ENCODE measurements around the gene TRERF1.
A peak's percentile ranks its signal among the peaks of the same experiment; 100 is the strongest.

TRERF1 gene

DNA sequence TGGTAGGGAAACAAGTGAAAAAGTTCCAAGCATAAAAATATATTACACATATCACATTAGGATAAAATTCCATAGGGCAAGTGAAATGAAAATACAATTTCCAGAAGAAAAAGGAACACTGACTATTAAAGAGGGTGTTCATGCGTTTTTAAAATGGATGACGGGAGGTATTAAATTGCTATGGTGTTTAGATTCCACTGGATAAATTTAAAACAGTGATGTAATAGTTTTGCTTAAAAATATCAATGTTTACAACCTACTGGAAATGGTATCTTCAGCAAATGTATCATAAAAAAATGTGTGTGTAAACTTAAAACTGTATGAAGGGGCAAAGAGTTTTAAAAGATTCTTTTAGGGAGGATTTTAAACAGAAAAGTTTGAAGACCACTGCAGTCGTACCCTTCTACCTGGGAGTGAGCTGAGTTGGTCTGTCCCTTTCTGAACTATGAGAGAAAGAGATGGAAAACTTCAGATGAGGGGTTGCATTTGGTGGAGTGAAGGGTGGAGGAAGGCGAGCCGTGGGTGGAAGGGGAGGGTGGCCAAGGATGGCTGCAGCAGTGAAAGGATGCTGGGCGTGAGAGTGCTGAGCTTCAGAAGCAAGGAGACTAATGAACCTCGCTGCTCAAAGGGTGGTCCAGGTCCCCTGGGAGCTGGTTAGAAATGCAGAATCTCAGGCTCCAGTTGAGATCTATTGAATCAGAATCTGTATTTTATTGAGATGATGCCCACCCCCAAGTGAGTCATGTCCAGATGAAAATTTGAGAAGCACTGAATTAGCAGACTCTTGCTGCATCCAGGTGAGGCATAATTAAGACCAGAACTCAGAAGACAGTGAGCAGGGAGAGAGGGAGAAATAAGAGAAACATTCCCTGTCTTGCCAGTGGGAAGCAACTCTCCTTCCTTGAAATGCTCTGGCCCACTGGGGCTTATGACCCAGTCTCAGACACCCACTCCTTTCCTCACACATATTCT lies 179.6 kb downstream of the TRERF1 start:
- no peak for FAIRE-seq
- DNase-seq (ENCODE audit: insufficient read length) = no peak
- TF ChIP-seq POLR2AphosphoS5 (IDR thresholded peaks at IDR 0.05; ENCODE audit: low read depth, low read length) (no peak), POLR2A (IDR thresholded peaks at IDR 0.05; ENCODE audit: low read depth, low read length) (no peak), TAF1 (IDR thresholded peaks at IDR 0.05; ENCODE audit: borderline replicate concordance, low read depth, low read length) (no peak)

DNA sequence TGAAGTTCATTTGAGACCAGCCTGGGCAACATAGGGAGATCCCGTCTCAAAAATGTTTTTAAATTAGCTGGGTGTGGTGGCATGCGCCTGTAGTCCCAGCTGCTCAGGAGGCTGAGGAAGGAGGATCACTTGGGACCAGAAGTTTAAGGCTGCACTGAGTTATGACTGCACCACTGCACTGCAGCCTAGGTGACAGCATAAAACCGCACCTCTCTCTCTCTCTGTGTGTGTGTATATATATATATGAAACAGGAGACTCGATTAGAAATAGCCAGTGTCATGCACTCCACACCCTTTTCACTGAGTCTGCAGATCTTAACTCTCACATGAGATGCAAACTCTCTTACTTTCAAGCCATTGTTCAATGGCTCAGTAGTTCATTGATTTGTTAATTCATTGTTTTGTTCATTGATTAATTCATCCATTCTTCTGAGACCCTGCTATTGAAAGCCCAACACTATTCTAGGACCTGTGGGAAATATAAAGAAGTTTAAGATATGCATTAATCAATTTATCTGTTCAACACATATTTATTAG lies 181.7 kb downstream of the TRERF1 start:
- DNase-seq (ENCODE audit: insufficient read length) (no peak), FAIRE-seq (no peak)
- no peak for TF ChIP-seq POLR2AphosphoS5 (IDR thresholded peaks at IDR 0.05; ENCODE audit: low read depth, low read length)
- TF ChIP-seq TAF1 (IDR thresholded peaks at IDR 0.05; ENCODE audit: borderline replicate concordance, low read depth, low read length) = no peak
- no peak for TF ChIP-seq POLR2A (IDR thresholded peaks at IDR 0.05; ENCODE audit: low read depth, low read length)

DNA sequence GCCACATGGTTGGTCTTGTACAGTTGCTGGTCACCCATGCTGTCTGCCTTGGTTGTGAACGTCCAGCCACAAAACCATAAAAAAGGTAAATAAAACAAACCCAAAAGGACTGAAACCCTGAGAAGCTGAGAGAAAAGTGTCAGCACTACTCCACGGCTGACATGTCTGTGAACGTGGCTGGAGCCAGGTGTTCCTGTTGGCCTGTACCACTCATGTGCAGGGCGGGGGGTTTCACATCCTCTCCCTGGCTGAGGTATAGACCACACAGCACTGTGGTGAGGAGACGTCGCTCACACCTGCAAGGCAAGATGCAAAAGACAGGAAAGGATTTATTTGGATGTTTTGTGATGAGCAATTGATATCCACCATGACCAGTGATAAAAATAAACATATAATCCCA lies 182.2 kb downstream of the TRERF1 start:
- TF ChIP-seq POLR2A (IDR thresholded peaks at IDR 0.05; ENCODE audit: low read depth, low read length) (no peak), POLR2AphosphoS5 (IDR thresholded peaks at IDR 0.05; ENCODE audit: low read depth, low read length) (no peak), TAF1 (IDR thresholded peaks at IDR 0.05; ENCODE audit: borderline replicate concordance, low read depth, low read length) (no peak)
- DNase-seq (ENCODE audit: insufficient read length) (peak; percentile 77), FAIRE-seq (peak; percentile 91)

DNA sequence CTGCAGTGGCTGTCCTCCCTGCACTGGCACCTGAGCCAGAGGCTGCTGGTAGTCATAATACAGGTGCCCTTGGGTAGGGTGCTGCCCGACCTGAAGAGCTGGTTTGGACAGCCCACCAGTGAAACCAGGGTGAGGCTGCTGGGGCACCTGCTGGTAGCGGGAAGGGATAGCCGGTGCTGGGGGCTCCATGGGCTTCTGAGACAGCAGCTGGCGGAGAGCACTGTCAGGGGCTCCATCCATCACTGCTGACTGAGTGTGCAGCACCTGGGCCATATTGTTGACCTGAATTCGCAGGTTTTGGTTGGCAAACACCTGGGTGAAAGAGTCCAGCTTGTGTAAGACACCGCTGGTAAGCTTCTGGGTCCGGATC lies 182.9 kb downstream of the TRERF1 start:
- DNase-seq (ENCODE audit: insufficient read length) (no peak), FAIRE-seq (no peak)
- TF ChIP-seq TAF1 (IDR thresholded peaks at IDR 0.05; ENCODE audit: borderline replicate concordance, low read depth, low read length) = no peak
- TF ChIP-seq POLR2AphosphoS5 (IDR thresholded peaks at IDR 0.05; ENCODE audit: low read depth, low read length) = no peak
- TF ChIP-seq POLR2A (IDR thresholded peaks at IDR 0.05; ENCODE audit: low read depth, low read length) = no peak

DNA sequence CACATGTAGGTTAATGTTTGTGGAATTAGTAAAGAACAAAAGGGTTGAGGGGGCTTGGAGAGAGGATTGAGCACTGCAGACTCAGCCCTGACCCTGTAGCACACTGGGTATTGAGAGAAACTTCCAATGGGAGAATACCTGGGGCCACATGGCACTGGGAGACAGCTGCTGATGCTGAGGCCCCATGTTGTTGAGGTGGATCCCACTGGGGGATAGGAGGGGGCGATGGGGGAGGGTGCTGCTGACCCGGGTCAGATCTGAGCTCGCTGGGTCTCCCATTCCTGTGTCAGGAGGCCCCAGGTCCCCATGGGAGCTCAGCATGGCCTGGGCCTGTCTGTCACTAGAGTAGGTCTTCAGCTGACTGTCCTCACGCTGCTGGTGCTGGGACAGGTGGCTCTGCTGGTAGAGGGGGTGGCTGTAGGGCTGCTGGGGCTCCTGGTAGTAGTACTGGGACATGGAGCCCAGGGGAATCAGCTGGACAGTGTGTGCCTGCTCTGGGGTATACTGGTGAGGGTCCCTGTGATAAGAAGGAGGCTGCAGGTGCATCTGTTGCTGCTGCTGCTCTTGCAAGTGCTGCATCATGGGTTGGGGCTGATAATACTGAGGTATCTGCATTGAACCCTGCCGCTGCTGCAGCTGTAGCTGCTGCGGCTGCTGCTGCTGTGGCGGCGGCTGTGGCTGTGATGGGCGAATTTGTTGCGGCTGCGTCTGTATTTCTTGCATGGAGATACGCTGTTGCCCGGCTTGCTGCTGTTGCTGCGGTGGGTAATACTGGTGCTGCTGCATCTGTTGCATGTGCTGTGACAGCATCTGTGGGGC lies 183.5 kb downstream of the TRERF1 start:
- DNase-seq (ENCODE audit: insufficient read length) (no peak), FAIRE-seq (no peak)
- TF ChIP-seq POLR2AphosphoS5 (IDR thresholded peaks at IDR 0.05; ENCODE audit: low read depth, low read length) = no peak
- TF ChIP-seq TAF1 (IDR thresholded peaks at IDR 0.05; ENCODE audit: borderline replicate concordance, low read depth, low read length) = no peak
- TF ChIP-seq POLR2A (IDR thresholded peaks at IDR 0.05; ENCODE audit: low read depth, low read length) = no peak

DNA sequence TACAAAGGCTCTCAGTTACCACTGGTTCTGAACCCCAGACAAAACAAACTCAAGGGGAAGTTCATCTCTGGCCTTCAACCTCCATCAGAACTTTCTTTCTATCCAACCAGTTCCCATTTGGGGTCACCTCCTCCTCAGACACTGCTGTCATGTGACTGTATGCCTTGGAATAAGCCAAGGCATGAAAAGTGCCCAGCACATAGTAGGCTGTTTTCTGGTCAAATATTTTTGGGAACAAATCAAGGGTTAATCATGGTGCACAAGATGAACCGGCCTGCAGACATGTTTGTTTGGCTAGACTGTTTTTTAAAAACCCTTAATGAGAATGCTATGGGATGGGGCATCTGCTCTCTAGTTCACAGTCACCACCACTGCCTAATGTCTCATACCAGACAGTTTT lies 185.2 kb downstream of the TRERF1 start:
- DNase-seq (ENCODE audit: insufficient read length) = no peak
- peak; percentile 30 for FAIRE-seq
- TF ChIP-seq POLR2AphosphoS5 (IDR thresholded peaks at IDR 0.05; ENCODE audit: low read depth, low read length) = no peak
- no peak for TF ChIP-seq POLR2A (IDR thresholded peaks at IDR 0.05; ENCODE audit: low read depth, low read length)
- no peak for TF ChIP-seq TAF1 (IDR thresholded peaks at IDR 0.05; ENCODE audit: borderline replicate concordance, low read depth, low read length)

DNA sequence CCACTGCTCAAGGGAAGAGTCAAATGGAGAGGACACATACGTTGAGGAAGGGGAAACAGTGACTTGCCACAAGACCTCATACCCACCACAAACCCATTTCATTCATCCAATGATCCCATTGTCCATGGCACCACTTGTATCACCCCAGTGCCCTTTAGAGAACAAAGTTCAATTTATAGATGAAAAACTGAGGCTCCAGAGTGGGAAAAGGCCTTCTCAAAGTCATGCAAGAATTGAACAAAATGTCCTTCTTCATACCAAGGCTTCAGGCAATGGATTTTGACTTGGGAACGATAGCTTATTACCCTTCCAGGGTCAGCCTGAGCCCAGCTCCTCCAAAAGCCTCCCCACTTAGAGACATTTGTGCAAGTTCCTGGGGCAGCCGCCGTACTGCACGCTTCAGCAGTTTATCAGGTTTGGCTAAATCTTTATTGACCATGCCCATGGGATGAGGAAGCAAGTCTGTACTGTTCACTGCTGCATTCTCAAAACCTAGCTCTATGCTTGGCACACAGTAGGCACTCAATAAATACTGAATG lies 186.8 kb downstream of the TRERF1 start:
- TF ChIP-seq TAF1 (IDR thresholded peaks at IDR 0.05; ENCODE audit: borderline replicate concordance, low read depth, low read length) = no peak
- TF ChIP-seq POLR2A (IDR thresholded peaks at IDR 0.05; ENCODE audit: low read depth, low read length) = no peak
- TF ChIP-seq POLR2AphosphoS5 (IDR thresholded peaks at IDR 0.05; ENCODE audit: low read depth, low read length) = no peak
- DNase-seq (ENCODE audit: insufficient read length) (no peak), FAIRE-seq (no peak)

DNA sequence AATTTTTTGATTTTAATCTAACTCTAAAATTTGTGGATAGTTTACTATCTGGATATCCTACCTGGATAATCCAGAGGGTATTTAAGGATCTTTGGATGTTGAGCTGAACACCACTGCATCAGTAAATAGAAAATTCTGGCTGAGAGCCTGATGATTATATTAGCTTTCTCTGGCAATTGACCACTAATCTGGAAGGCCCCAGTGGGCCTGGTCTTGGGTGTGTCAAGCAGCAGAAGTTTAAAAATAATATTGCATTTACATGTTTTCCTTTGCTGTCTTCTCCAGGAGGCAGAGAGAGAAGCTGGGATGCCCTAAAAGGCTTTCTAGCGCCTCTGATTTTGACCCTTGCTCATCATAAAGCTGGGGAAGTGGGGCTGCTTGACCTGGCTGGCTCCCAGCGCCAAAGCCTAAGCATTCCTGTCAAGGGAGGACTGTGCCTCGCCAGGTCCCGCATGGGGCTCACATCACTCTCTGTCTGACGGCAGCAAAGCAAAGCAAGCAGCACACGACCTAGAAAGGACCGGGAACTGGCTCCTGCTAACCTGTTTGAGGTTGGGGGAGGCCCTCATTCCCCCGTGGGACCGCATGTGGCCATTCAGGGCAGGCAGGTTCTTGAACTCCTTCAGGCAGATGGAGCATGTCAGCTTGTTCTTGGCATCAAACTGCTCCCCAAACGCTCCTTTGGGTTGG lies 187.4 kb downstream of the TRERF1 start:
- TF ChIP-seq POLR2AphosphoS5 (IDR thresholded peaks at IDR 0.05; ENCODE audit: low read depth, low read length) (no peak), TAF1 (IDR thresholded peaks at IDR 0.05; ENCODE audit: borderline replicate concordance, low read depth, low read length) (no peak), POLR2A (IDR thresholded peaks at IDR 0.05; ENCODE audit: low read depth, low read length) (no peak)
- no peak for DNase-seq (ENCODE audit: insufficient read length)
- no peak for FAIRE-seq

DNA sequence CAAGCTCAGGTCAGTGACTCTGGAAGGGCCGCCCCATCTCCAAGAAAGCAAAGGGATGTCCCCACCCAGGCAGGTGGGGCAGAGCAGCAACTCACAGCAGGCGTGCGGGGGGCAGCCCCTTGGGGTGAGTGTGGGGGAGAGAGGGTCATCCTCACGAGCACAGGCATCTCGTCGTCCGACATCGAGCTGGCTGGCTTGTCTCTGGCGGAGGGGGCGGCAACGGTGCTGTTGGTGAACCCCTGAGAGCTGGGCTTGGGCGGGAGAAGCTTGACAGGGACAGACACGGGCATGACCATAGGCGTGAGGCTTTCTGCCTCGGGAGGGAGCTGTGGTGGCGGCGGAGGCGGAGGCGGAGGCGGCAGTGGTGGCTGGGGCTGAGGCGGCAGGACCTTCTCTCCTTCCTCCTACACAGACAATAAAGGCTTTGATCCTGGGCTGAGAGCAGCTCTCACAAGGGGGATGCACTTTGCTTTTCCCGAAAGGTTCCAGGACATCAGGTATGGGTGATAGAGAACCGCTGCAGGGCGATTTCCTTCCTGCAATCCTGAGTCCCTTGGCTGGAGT lies 188.5 kb downstream of the TRERF1 start:
- FAIRE-seq (no peak), DNase-seq (ENCODE audit: insufficient read length) (no peak)
- TF ChIP-seq TAF1 (IDR thresholded peaks at IDR 0.05; ENCODE audit: borderline replicate concordance, low read depth, low read length) (no peak), POLR2AphosphoS5 (IDR thresholded peaks at IDR 0.05; ENCODE audit: low read depth, low read length) (no peak), POLR2A (IDR thresholded peaks at IDR 0.05; ENCODE audit: low read depth, low read length) (no peak)

DNA sequence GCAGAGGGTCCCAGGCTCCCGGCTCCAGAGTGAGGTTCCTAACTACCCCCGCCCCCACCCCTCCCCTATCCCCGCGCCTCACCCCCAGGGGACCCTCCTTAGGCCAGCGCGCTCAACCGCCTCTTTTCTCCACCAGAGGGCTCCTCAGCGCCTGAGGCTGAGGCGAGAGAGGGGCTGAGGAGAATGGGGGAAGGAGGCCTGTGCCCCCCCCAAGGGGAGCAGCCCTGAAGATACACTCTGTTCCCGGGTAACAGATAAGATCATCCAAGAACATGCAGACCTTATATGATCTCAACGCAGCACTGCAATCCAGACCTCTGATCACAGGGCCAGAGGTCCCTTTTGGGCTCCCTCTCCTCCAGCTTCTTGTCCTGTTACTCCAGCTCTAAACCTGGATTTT lies 190.8 kb downstream of the TRERF1 start:
- TF ChIP-seq TAF1 (IDR thresholded peaks at IDR 0.05; ENCODE audit: borderline replicate concordance, low read depth, low read length) = no peak
- TF ChIP-seq POLR2A (IDR thresholded peaks at IDR 0.05; ENCODE audit: low read depth, low read length) = no peak
- no peak for TF ChIP-seq POLR2AphosphoS5 (IDR thresholded peaks at IDR 0.05; ENCODE audit: low read depth, low read length)
- DNase-seq (ENCODE audit: insufficient read length) = no peak
- FAIRE-seq = no peak
